Neutrophil (primary cell): Measurements from ENCODE around the gene CCIN.

Source experiments
- H3K27ac ChIP-seq: fragments of 200-600 bp; sonication (generic); 2 replicates; pipeline ENCODE4 v1.5.1; 2016; ENCODE audit warnings: mild to moderate bottlenecking, moderate library complexity
- H3K27me3 ChIP-seq: fragments of 200-600 bp; sonication (generic); 2 replicates; pipeline ENCODE4 v1.6.0; 2016; ENCODE audit warnings: mild to moderate bottlenecking
- H3K36me3 ChIP-seq: fragments of 200-600 bp; sonication (generic); 2 replicates; pipeline ENCODE4 v1.5.1; 2017
- H3K4me1 ChIP-seq, 2 experiments: fragments of 200-600 bp in 1 of 2; sonication (generic) in 1 of 2; 1 replicate in 1 of 2; 2 replicates in 1 of 2; pipeline versions ENCODE4 v1.5.1 to v1.6.1; 2013 to 2016; ENCODE audit warnings: low read depth in 1 of 2, low read length in 1 of 2, mild to moderate bottlenecking in 1 of 2, moderate library complexity in 1 of 2; ENCODE audit not compliant: control insufficient read depth in 1 of 2, insufficient read depth in 1 of 2
- H3K4me3 ChIP-seq, 2 experiments: fragments of 200-600 bp in 1 of 2; sonication (generic) in 1 of 2; 1 replicate in 1 of 2; 2 replicates in 1 of 2; pipeline ENCODE4 v1.5.1; 2013 to 2016; ENCODE audit warnings: low read depth in 1 of 2, low read length in 1 of 2, mild to moderate bottlenecking in 1 of 2, moderate library complexity in 1 of 2
- H3K9me3 ChIP-seq: fragments of 200-600 bp; sonication (generic); 2 replicates; pipeline ENCODE4 v1.5.1; 2016
- TF ChIP-seq, protein P1 (sequence below): fragments of 200-600 bp; sonication (generic); IDR thresholded peaks from 2 replicates; pipeline ENCODE4 v1.5.1; 2016; ENCODE audit warnings: antibody characterized with exemption

Gene CCIN

DNA sequence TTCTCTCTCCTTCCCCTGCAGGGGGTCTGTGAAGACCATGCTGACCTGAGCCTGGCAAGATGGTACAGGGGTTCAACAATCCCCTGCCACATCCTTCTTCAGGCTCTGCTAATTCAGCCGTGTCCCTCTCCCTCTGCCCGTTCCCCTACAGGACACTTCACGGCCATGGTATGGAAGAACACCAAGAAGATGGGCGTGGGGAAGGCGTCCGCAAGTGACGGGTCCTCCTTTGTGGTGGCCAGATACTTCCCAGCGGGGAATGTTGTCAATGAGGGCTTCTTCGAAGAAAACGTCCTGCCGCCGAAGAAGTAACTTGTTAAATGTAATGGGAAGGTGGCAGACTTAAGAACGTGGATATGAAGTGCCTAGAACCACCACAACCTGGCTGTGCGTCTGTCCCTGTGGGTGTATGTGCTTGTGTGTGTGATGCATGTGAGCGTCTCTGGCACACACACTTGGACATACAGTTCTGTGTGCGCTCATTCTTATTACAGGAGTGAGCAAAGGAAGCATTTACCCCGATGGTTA lies 6.9 kb upstream of the CCIN start:
- no peaks in the 10 kb centered on the region for H3K9me3 ChIP-seq
- no peaks in the 10 kb centered on the region for H3K27me3 ChIP-seq
- H3K4me1 ChIP-seq, result peaks cover 22 to 40% of the 10 kb centered on the region in 2 experiments
- H3K27ac ChIP-seq, result peak overlapping the region; percentile 52
- TF ChIP-seq, protein P1, sequence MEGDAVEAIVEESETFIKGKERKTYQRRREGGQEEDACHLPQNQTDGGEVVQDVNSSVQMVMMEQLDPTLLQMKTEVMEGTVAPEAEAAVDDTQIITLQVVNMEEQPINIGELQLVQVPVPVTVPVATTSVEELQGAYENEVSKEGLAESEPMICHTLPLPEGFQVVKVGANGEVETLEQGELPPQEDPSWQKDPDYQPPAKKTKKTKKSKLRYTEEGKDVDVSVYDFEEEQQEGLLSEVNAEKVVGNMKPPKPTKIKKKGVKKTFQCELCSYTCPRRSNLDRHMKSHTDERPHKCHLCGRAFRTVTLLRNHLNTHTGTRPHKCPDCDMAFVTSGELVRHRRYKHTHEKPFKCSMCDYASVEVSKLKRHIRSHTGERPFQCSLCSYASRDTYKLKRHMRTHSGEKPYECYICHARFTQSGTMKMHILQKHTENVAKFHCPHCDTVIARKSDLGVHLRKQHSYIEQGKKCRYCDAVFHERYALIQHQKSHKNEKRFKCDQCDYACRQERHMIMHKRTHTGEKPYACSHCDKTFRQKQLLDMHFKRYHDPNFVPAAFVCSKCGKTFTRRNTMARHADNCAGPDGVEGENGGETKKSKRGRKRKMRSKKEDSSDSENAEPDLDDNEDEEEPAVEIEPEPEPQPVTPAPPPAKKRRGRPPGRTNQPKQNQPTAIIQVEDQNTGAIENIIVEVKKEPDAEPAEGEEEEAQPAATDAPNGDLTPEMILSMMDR, result no peak
- no peak overlapping the region for H3K4me3 ChIP-seq
- H3K36me3 ChIP-seq, result peaks cover 56% of the 10 kb centered on the region

DNA sequence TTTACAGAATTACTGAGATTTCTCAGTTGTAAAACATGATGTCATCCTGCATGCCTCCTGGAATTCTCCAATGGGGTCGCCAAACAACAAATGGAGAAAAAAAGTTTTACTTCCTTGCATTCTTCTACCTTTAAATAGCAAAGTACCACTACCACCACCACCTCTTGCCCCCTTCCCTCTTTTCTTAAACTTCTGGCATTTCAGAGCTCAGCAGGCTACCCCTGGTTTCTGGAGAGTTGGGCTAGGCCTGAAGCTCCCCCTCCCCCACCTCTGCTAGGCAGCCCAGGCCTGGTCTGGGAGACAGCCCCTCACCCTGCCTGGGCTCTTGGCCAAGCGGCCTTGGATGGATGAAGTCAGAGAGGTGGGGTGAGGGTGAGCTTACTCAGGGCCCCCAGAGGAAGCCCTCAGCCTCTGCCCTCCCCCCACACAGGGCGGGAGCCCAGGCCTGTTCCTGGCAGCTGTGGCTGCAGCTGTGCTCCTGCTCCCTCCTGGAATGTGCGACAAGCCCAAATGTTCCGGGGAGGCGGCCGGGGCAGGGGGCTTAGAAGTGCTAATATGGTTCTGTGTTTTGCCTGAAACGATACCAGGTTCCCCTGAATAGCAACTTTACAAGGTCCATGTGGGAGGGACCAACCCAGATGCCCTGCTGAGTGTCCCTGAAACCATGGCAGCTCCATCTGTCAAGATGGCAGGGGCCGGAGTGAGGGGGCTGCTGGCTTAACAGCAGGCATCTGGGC lies 6.0 kb upstream of the CCIN start:
- Histone ChIP-seq H3K27me3 (no peaks in the 10 kb centered on the region), H3K27ac (peak overlapping the region; percentile 68), H3K4me3 (no peak overlapping the region), H3K36me3 (peaks cover 56% of the 10 kb centered on the region), H3K4me1 (peaks cover 16 to 31% of the 10 kb centered on the region in 2 experiments), H3K9me3 (no peaks in the 10 kb centered on the region)
- TF ChIP-seq, protein P1, result no peak

DNA sequence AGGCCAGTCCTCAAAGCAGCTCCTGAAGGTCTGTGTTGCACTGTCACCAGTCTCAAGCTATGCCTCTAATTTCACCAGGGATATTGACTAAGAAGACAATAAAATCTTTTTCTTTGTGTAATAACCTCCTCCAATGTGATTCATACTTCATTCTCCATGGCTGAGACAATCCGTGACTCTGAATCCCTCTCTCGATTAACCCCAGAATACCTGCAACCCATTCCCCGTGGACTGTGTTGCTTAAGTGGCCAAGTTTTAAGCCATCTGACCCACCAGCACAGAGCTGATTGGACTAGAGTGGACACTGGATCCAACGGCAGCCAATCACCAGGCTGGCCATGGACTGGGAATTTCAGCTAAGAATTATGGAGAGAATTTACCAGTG lies 5.4 kb upstream of the CCIN start:
- Histone ChIP-seq H3K27ac (peak overlapping the region; percentile 68), H3K4me1 (peaks cover 10 to 25% of the 10 kb centered on the region in 2 experiments), H3K4me3 (no peak overlapping the region)

DNA sequence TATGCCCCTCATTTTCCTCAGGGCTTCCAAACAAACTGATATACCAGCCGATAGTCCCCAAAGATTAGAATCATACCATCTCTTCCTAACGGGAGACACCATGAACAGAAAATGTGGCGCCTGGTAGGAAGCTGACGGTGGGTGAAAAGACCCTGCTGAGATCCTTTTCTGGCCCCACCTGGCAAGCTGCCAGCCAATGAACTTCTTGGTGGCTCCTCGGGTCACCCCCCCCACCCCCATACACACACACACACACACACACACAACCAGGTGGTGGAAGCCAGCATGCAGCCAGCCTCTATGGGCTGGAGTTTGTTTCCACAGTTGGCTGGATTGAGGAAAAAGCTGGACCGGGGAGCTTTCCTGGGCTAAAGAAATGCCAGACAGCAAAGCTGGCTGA lies 4.8 kb upstream of the CCIN start:
- Histone ChIP-seq H3K9me3 (no peaks in the 10 kb centered on the region), H3K4me1 (peaks cover 12 to 24% of the 10 kb centered on the region in 2 experiments), H3K36me3 (peaks cover 48% of the 10 kb centered on the region), H3K27ac (peak overlapping the region; percentile 68), H3K27me3 (no peaks in the 10 kb centered on the region), H3K4me3 (no peak overlapping the region)
- TF ChIP-seq, protein P1, result no peak

More for the DNA sequence above, 5.4 kb upstream of the CCIN start:
- Histone ChIP-seq H3K27me3 (no peaks in the 10 kb centered on the region), H3K36me3 (peaks cover 53% of the 10 kb centered on the region), H3K9me3 (no peaks in the 10 kb centered on the region)
- TF ChIP-seq, protein P1, result no peak

DNA sequence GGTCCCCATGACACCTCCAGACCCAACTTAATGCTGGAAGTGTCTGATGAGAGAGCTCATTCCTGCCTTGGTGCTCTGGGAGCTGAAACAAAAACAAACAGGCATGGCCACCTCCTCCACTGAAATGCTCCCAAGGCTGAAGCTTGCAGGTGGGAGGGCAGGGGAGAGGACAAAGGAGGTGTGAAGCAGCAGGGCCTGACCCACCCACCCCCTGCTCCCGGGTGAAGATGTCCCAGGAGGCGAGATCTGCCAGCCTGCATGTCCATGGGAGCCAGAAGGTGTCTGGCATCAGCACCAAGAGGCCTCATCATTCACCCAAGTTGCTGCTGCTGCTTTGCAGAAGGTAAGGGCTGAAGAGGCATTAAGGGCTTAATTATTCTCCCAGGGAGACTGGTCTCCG lies 4.2 kb upstream of the CCIN start:
- Histone ChIP-seq H3K4me3 (no peak overlapping the region), H3K27ac (peak overlapping the region; percentile 68), H3K4me1 (peaks cover 15 to 29% of the 10 kb centered on the region in 2 experiments), H3K27me3 (no peaks in the 10 kb centered on the region), H3K36me3 (peaks cover 42% of the 10 kb centered on the region), H3K9me3 (no peaks in the 10 kb centered on the region)
- TF ChIP-seq, protein P1, result no peak
